Measurements from ENCODE around the gene SYT9.

- TF ChIP-seq CTCF (IDR thresholded peaks at IDR 0.05) (no peak), EZH2phosphoT487 (IDR thresholded peaks at IDR 0.05) (no peak)
Observed at GRCh38 chr11:7348432-7349304, 97.0 kb downstream of the SYT9 start.
